HG03469 (cell line): ENCODE data around the gene IQGAP3.

ENCODE experiments used
- ATAC-seq: cut with Tn5 transposase; IDR thresholded peaks from one replicate; pipeline ENCODE4 v1.9.1; 2021; ENCODE audit warnings: mild to moderate bottlenecking, moderate library complexity, moderate number of reproducible peaks; ENCODE audit not compliant: unreplicated experiment

Gene IQGAP3

DNA sequence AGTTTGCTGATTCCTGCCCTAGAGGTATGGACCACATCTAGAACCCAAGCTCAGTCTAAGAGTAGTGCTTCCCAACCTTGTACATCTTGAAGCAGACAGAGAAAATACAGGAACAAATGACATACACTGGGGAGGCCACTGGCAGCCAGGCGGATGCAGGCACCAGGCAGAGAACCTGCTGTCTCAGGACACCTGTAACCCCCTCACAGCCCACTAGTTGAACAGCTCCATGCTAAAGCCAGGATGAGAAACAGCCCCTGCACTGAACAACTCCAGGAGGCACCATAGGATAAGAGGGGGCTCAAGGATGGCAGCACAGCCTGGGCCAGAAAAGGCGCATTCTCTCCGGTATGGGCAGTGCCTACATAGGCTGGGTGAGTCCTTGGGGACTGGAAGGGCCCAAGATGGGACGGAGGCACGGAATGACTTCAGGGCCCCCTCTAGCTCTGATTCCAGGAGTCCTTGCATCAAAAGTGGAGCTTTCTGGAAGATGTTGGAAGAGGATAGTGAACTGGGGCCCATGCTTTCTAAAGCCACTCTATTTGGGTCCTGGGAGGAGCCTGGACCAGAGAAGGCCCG lies 87.8 kb downstream of the IQGAP3 start:
- no peak for ATAC-seq

DNA sequence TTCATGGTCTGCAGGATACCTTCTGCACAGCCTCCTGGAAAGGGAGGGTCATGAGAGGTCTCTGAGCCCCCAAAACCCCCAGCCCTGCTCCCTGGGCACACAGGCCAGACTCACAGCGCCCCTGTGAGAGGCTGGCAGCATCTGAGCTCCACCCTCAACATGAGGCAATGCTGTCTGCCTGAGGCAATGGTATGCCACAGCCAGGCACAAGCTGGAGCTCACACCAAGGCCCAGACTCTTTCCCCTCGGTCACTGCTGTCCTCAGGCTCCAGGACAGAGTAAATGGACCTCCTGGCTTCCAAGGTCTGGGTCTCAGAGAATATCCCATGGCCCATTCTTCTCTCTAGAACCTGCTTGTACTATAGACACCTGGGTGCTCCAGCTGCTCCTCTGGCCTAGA lies 89.0 kb downstream of the IQGAP3 start:
- ATAC-seq: no peak

DNA sequence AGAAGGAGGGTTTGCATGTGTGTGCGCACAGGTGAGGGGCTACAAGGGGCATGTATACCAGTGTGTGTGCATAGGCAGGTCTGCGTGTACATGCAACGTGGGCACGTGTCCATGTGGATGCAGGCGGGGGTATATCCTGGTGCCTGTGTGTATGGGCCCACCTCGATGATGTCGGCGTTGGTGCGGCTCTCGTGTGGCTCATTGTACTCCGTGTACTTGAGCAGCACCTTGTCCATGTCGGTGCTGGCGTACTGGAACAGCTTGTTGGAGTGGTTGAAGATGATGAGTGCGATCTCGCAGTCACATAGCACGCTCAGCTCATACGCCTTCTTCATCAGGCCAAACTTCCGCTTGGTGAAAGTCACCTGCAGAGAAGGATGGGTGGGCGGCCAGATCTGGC lies 90.1 kb downstream of the IQGAP3 start:
- ATAC-seq: no peak

- ATAC-seq: no peak
These were observed 90.8 kb downstream of the IQGAP3 start for GRCh38 chr1:156481527-156481926.

GRCh38 chr1:156480411-156481192 lies 91.8 kb downstream of the IQGAP3 start:
- no peak for ATAC-seq

GRCh38 chr1:156480016-156480370 lies 92.4 kb downstream of the IQGAP3 start:
- no peak for ATAC-seq

DNA sequence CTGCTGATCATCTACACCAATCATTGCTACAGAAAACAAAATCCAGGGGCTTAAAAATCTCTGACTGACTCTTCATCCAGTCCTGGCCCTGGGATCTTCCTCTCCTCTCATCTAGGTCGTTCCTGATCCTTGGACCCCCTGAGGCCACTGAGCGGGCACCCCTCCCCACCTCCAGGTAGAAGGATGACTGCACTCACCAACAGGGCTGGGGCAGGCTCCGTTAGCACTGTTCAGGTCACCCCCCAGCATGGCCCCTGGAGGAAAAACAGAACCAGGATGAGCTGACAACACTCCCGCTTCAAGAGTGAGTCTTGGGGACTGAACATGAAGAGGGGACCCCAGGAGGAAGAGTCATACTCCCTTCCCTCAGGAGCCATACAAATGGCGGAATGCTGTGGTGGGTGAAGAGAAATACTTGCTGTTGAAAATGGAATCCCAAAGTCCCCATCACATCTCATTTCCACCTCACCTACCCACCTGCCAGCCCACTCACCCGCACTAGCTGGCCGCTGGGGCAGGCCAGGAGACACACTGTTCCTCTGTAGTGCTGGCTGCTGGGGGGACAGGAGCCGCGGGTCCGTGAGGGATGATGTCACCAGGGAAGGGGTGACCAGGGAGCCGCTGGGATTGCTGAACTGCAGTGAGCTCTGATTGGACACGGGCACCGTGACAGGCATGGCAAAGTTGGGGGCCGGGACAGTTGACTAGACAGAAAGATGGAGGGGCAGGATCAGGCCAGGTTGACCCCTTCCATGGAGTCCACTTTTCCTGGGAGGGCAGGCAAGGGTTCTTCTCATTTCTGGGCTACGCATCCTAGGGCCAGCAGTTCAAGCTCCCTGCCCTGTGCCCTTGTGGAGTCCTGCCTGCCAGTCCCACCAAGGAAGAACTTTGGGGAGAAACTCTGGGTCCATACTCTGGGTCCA lies 93.0 kb downstream of the IQGAP3 start:
- no peak for ATAC-seq

GRCh38 chr1:156478250-156478627 lies 94.1 kb downstream of the IQGAP3 start:
- ATAC-seq: no peak

DNA sequence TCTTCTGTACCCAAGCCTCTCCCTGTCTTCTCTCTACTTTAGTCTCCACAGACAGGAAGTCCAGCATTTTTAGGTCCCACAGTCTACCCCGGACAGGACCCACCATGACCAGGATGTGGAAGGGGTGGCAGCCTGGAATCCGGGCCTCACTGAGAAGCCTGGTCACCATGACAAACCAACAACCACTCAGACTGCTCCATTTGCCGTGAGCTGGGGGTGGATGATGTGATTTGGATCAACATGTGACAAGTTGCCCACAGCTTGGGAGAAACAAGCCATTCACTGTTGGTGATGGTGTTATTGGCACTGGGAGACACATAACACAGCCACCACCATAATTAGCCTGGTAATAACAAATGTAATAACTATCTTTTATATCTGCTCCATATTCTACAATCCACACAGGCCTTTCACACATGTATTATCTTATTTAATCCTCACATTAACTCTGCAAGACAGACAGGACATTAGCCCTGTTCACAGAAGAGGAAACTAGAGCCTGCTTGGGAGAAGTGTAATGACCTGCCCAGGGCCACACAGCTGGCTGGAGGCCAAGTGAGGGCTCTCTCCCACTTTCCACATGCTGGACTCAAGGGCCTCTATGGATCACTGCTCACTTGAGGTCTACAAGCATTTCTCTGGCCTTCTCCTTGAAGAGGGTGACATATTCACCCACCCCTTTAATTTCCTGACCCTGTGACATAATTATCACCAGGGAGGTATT lies 94.7 kb downstream of the IQGAP3 start:
- ATAC-seq: no peak

- ATAC-seq: no peak
These were observed 95.7 kb downstream of the IQGAP3 start for GRCh38 chr1:156476501-156477298.

DNA sequence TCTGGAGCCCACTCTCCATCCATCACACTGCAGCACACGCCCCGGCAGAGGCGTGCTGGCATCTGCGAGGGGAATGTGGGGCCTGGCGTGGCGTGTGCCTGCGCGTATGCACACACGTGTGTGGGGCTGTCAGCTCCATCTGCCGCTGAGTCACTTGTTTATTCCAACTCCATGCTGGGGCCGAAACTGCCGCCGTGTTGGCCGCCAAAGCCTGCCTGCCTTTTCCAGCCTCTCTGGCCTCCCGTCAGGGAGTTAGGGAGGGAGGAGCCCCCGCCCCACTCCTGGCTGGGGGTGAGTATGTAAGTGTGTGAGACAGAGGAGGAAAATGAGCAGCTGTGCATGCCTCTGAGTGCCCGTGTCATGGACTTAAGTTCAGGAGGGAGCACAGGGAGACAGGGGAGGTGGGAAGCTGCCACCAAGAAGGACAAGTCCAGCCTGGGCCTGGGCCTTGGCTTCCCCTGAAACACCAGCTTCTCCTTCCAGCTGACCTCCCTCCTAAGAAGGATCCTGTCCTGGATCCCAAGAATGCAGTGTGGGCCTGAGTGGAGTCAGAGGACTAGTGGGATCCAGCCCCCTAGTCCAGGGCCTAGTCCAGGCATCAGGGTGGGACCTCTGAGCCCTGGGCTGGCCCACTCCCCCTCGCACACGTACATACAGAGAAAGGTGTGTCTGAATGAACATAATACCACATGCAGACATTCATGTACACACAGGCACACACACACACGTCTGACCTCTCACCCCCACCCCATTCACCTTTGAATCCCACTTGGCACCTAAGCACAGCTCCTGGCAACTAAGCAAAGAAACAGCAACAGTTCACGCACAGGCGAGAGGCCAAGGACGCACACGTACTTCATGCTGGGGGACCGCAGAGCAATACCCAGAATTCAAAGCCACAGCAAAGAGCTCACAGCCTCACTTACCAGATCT lies 96.5 kb downstream of the IQGAP3 start:
- ATAC-seq: no peak
